ENCODE results near the gene METTL9.

DNA sequence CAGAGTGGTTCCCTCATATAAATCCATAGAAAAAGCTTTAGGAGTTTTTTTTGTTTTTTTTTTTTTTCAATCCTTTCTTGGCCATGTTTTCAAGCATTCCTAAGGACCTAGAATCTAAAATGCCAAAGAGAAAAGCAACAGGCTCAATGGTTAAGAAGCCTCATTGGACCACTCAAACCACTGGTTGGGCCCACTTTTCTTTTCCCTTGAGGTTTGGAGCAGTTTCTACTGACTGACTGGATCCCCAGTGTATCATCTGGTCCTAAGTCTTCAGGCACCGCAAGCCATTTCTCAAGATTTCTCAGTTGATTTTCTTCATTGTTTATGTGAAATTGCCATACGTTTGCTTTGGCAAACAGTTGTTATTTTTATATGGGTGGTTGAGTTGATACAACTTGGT is 14.4 kb downstream of the METTL9 start:
- TF ChIP-seq, protein P1, sequence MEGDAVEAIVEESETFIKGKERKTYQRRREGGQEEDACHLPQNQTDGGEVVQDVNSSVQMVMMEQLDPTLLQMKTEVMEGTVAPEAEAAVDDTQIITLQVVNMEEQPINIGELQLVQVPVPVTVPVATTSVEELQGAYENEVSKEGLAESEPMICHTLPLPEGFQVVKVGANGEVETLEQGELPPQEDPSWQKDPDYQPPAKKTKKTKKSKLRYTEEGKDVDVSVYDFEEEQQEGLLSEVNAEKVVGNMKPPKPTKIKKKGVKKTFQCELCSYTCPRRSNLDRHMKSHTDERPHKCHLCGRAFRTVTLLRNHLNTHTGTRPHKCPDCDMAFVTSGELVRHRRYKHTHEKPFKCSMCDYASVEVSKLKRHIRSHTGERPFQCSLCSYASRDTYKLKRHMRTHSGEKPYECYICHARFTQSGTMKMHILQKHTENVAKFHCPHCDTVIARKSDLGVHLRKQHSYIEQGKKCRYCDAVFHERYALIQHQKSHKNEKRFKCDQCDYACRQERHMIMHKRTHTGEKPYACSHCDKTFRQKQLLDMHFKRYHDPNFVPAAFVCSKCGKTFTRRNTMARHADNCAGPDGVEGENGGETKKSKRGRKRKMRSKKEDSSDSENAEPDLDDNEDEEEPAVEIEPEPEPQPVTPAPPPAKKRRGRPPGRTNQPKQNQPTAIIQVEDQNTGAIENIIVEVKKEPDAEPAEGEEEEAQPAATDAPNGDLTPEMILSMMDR (conservative IDR thresholded peaks at IDR 0.05; ENCODE audit: low read depth in 2 of 2): no peak
- TF ChIP-seq POLR2AphosphoS5 (IDR thresholded peaks at IDR 0.05; ENCODE audit: low read depth) (no peak), EZH2 (IDR thresholded peaks at IDR 0.05; ENCODE audit: low read depth, unreplicated experiment) (no peak)

Data from GM23338 (cell line).